Upper lobe of left lung (tissue), 4 donors: ENCODE measurements around the gene CAV1.

ENCODE experiments used
- EP300 ChIP-seq, 4 donors: sonication (generic); formaldehyde crosslinking; IDR thresholded peaks; one replicate each; pipeline ENCODE4 v1.5.1; 2017; ENCODE audit warnings: antibody characterized with exemption in 4 of 4, control low read depth in 2 of 4
- POLR2A ChIP-seq, 4 donors: fragments of 450-650 bp; IDR thresholded peaks; one replicate each; pipeline ENCODE4 v1.5.1; 2016 to 2017; ENCODE audit warnings: antibody characterized with exemption in 4 of 4, mild to moderate bottlenecking in 2 of 4
- POLR2AphosphoS5 ChIP-seq, 2 donors: sonication (generic); formaldehyde crosslinking; IDR thresholded peaks; one replicate each; pipeline ENCODE4 v1.5.1; 2017; ENCODE audit warnings: antibody characterized with exemption in 2 of 2
- TF ChIP-seq, protein P1 (sequence below), 6 experiments: fragments of 450-650 bp in 4 of 6; fragments of 200-600 bp in 2 of 6; sonication (generic) in 2 of 6; IDR thresholded peaks; one replicate each; pipeline ENCODE4 v1.5.1; 2016 to 2019; ENCODE audit warnings: antibody characterized with exemption in 6 of 6

DNA sequence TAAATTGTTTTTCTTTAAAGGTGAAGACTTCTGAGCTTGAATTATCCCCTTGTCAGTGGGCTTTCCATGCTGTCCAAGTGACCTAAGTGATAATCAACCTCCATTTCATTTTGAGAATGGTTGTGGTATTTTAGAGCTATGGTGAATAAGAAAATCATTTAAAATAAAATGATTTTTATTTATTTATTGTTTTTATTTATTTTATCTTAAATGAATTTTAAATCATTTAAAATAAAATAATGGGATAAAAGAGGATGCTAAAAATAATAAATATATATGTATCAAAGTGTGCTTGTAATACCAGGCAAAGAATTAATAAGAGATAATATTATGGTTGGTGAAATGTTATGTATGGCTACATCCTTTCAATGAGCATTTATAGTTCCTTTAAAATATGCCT lies 24.5 kb downstream of the CAV1 start:
- TF ChIP-seq, protein P1, sequence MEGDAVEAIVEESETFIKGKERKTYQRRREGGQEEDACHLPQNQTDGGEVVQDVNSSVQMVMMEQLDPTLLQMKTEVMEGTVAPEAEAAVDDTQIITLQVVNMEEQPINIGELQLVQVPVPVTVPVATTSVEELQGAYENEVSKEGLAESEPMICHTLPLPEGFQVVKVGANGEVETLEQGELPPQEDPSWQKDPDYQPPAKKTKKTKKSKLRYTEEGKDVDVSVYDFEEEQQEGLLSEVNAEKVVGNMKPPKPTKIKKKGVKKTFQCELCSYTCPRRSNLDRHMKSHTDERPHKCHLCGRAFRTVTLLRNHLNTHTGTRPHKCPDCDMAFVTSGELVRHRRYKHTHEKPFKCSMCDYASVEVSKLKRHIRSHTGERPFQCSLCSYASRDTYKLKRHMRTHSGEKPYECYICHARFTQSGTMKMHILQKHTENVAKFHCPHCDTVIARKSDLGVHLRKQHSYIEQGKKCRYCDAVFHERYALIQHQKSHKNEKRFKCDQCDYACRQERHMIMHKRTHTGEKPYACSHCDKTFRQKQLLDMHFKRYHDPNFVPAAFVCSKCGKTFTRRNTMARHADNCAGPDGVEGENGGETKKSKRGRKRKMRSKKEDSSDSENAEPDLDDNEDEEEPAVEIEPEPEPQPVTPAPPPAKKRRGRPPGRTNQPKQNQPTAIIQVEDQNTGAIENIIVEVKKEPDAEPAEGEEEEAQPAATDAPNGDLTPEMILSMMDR (IDR thresholded peaks at IDR 0.05), result no peak
- TF ChIP-seq POLR2AphosphoS5 (IDR thresholded peaks at IDR 0.05), result no peak
- no peak for TF ChIP-seq POLR2A (IDR thresholded peaks at IDR 0.05)
- no peak for TF ChIP-seq EP300 (IDR thresholded peaks at IDR 0.05)
